Ishikawa (cell line): Measurements from ENCODE around the gene HNRNPM.

ENCODE experiments used
- CEBPB ChIP-seq: IDR thresholded peaks from 2 replicates; pipeline ENCODE4 v1.6.1; 2012
- EGR1 ChIP-seq: IDR thresholded peaks from 2 replicates; pipeline ENCODE4 v1.6.1; 2012
- EP300 ChIP-seq: IDR thresholded peaks from 2 replicates; pipeline ENCODE4 v1.6.1; 2012; ENCODE audit warnings: borderline replicate concordance
- NFIC ChIP-seq: IDR thresholded peaks from 2 replicates; pipeline ENCODE4 v1.6.1; 2012
- RAD21 ChIP-seq: IDR thresholded peaks from 2 replicates; pipeline ENCODE4 v1.6.1; 2012; ENCODE audit warnings: low read depth
- TEAD4 ChIP-seq: IDR thresholded peaks from 2 replicates; pipeline ENCODE4 v1.6.1; 2012
- TF ChIP-seq, protein P1 (sequence below): IDR thresholded peaks from 2 replicates; pipeline ENCODE4 v1.6.1; 2012
- TF ChIP-seq, protein P2 (sequence below): IDR thresholded peaks from 2 replicates; pipeline ENCODE4 v1.6.1; 2012

DNA sequence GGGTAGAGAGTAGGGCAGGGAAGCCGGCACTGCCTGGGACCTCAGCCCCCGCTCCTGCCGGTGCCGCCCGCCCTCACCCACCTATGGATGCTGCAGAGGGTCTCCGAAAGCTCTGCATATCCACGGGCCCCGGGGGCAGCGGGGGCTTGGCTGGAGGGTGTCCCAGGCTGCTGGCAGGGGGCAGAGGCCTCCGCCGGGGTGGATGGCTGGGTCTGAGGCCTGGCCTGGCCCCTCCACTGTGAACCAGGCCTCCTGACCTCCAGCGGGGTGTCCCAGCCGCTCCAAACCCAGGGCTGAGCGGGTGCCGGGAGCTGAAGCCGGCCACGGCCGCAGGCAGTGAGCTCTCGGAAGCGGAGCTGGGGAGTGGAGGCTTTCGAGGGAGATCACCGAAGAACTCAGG, 53.5 kb downstream of the HNRNPM start:
- no peak for TF ChIP-seq CEBPB
- no peak for TF ChIP-seq TEAD4
- TF ChIP-seq, protein P1, sequence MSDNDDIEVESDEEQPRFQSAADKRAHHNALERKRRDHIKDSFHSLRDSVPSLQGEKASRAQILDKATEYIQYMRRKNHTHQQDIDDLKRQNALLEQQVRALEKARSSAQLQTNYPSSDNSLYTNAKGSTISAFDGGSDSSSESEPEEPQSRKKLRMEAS = no peak
- no peak for TF ChIP-seq NFIC
- TF ChIP-seq, protein P2, sequence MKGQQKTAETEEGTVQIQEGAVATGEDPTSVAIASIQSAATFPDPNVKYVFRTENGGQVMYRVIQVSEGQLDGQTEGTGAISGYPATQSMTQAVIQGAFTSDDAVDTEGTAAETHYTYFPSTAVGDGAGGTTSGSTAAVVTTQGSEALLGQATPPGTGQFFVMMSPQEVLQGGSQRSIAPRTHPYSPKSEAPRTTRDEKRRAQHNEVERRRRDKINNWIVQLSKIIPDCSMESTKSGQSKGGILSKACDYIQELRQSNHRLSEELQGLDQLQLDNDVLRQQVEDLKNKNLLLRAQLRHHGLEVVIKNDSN = no peak
- no peak for TF ChIP-seq EGR1
- TF ChIP-seq RAD21 = no peak
- TF ChIP-seq EP300 = no peak
